ENCODE measurements around the gene PPP4C. TPM values are rescaled to one million over a fixed set of nuclear protein-coding genes. Genes with fewer than 3 reads are reported as not detected.

PPP4C gene
- total RNA-seq, 1 experiment from 2014 or later: 134 TPM

GRCh38 chr16:30030841-30031413 is 44.9 kb upstream of the PPP4C start, which contains the start of gene TLCD3B:
Gene TLCD3B, minus strand, starts transcription at chr16:30031271. Its CDS starts 744 bp downstream, at chr16:30030527.
- H3K4me3 Mint-ChIP-seq (ENCODE audit: unreplicated experiment): no peak within 1 kb of the TSS
- H3K27me3 Mint-ChIP-seq (ENCODE audit: insufficient read depth, unreplicated experiment): peaks cover 12% of the 10 kb centered on the region
- no peak for TF ChIP-seq CTCF (IDR thresholded peaks at IDR 0.05; ENCODE audit: insufficient read depth in 1 of 2, low read depth in 1 of 2, low read length in 1 of 2, severe bottlenecking in 1 of 2, unreplicated experiment in 1 of 2)
- Histone ChIP-seq H3K4me3 (ENCODE audit: low read depth, low read length) (peak within 1 kb of the TSS; percentile 9; the same call in 1 of the 2 replicates), H3K4me1 (no peaks in the 10 kb centered on the region), H3K9me3 (no peaks in the 10 kb centered on the region), H3K36me3 (ENCODE audit: control insufficient read depth, insufficient read depth, low read length) (no peaks in the 10 kb centered on the region), H3K27me3 (replicated peaks; ENCODE audit: control insufficient read depth, insufficient read depth, low read length) (no peaks in the 10 kb centered on the region; the same call in 1 of the 2 replicates)
- no peaks in the 10 kb centered on the region for H3K9me3 Mint-ChIP-seq (ENCODE audit: unreplicated experiment)
- H3K36me3 Mint-ChIP-seq (ENCODE audit: insufficient read depth, unreplicated experiment): no peaks in the 10 kb centered on the region
- H3K27ac Mint-ChIP-seq (ENCODE audit: unreplicated experiment): no peak within 1 kb of the TSS
- ChIA-PET CTCF (interaction anchor here (0.7 to 1.9 kb wide), 2 partner anchors 58 to 1847 kb away, joined by 7 to 11 read pairs; partner anchors contain the start of gene TAOK2), POLR2A (interaction anchor here (0.6 to 0.7 kb wide), 2 partner anchors 72 to 223 kb away, joined by 3 to 14 read pairs; no protein-coding TSS in a partner anchor)
- peaks cover 7% of the 10 kb centered on the region for H3K4me1 Mint-ChIP-seq (ENCODE audit: low read depth, unreplicated experiment)
- no peak for DNase-seq
- no TSS peak for BruUV-seq (replicated peaks)
- intact Hi-C loops (cut with micrococcal nuclease; ENCODE audit: unreplicated experiment): no loop called here

GRCh38 chr16:30031477-30031918 is 44.3 kb upstream of the PPP4C start:
- no peak overlapping the region for H3K27ac Mint-ChIP-seq (ENCODE audit: unreplicated experiment)
- H3K36me3 Mint-ChIP-seq (ENCODE audit: insufficient read depth, unreplicated experiment): no peaks in the 10 kb centered on the region
- no TSS peak for BruUV-seq (replicated peaks)
- Histone ChIP-seq H3K4me3 (ENCODE audit: low read depth, low read length) (no peak overlapping the region), H3K36me3 (ENCODE audit: control insufficient read depth, insufficient read depth, low read length) (no peaks in the 10 kb centered on the region), H3K27me3 (replicated peaks; ENCODE audit: control insufficient read depth, insufficient read depth, low read length) (no peaks in the 10 kb centered on the region; the same call in 1 of the 2 replicates), H3K4me1 (no peaks in the 10 kb centered on the region), H3K9me3 (no peaks in the 10 kb centered on the region)
- H3K4me1 Mint-ChIP-seq (ENCODE audit: low read depth, unreplicated experiment): peaks cover 7% of the 10 kb centered on the region
- no peak overlapping the region for H3K4me3 Mint-ChIP-seq (ENCODE audit: unreplicated experiment)
- H3K9me3 Mint-ChIP-seq (ENCODE audit: unreplicated experiment): no peaks in the 10 kb centered on the region
- ChIA-PET CTCF (interaction anchor here (0.5 to 1.9 kb wide), 8 partner anchors 10 to 339 kb away, joined by 3 to 7 read pairs (median 4); partner anchors contain the start of genes KCTD13, TAOK2 and TBC1D10B), POLR2A (interaction anchor here (0.6 kb wide), 1 partner anchor 224 kb away, joined by 3 read pairs; no protein-coding TSS in a partner anchor)
- intact Hi-C loops (cut with micrococcal nuclease; ENCODE audit: unreplicated experiment): no loop called here
- no peak for DNase-seq
- H3K27me3 Mint-ChIP-seq (ENCODE audit: insufficient read depth, unreplicated experiment): peaks cover 13% of the 10 kb centered on the region
- no peak for TF ChIP-seq CTCF (IDR thresholded peaks at IDR 0.05; ENCODE audit: insufficient read depth in 1 of 2, low read depth in 1 of 2, low read length in 1 of 2, severe bottlenecking in 1 of 2, unreplicated experiment in 1 of 2)

DNA sequence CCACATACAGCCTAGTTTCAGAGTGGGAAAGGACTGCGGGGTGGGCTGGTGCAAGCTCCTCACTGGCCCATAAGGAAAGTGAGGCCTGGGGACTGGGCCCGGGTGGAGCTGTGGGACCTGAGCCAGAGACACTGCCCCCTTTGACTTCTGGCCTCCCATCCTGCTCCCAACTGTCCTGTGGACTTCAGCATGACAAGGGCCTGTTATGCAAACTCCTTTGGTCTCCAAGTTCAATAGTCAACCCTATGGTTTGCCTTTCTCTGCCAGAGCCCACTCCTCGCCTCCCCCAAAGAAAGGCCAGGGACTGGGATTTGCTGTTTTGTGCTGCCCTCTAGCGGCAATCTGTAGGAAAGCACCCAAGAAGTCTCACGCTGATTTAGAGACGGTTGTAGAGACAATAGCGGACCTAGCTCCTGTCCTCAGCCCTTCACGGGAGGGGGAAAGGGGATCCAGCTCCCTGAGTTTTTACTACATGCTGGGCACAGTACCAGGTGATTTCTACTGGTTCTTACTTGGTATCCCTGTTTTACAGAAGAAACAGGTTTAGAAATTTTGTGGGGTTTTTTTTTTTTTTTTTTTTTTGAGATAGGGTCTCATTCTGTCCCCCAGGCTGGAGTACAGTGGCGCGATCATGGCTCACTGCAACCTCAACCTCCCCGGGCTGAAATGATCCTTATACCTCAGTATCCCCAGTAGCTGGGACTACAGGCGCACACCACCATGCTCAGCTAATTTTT is 43.5 kb upstream of the PPP4C start:
- Histone ChIP-seq H3K36me3 (ENCODE audit: control insufficient read depth, insufficient read depth, low read length) (no peaks in the 10 kb centered on the region), H3K4me1 (no peaks in the 10 kb centered on the region), H3K9me3 (no peaks in the 10 kb centered on the region), H3K27me3 (replicated peaks; ENCODE audit: control insufficient read depth, insufficient read depth, low read length) (no peaks in the 10 kb centered on the region; the same call in 1 of the 2 replicates), H3K4me3 (ENCODE audit: low read depth, low read length) (no peak overlapping the region)
- intact Hi-C loops (cut with micrococcal nuclease; ENCODE audit: unreplicated experiment): no loop called here
- DNase-seq: peak; percentile 68 to 72
- peak; percentile 70 to 85 for TF ChIP-seq CTCF (IDR thresholded peaks at IDR 0.05; ENCODE audit: insufficient read depth in 1 of 2, low read depth in 1 of 2, low read length in 1 of 2, severe bottlenecking in 1 of 2, unreplicated experiment in 1 of 2)
- Mint-ChIP-seq H3K4me3 (ENCODE audit: unreplicated experiment) (no peak overlapping the region), H3K4me1 (ENCODE audit: low read depth, unreplicated experiment) (peaks cover 7% of the 10 kb centered on the region), H3K27me3 (ENCODE audit: insufficient read depth, unreplicated experiment) (peaks cover 12% of the 10 kb centered on the region), H3K9me3 (ENCODE audit: unreplicated experiment) (no peaks in the 10 kb centered on the region), H3K27ac (ENCODE audit: unreplicated experiment) (no peak overlapping the region), H3K36me3 (ENCODE audit: insufficient read depth, unreplicated experiment) (no peaks in the 10 kb centered on the region)
- POLR2A ChIA-PET: interaction anchor here (0.7 kb wide), 1 partner anchor 88 kb away, joined by 16 read pairs; no protein-coding TSS in a partner anchor
- no TSS peak for BruUV-seq (replicated peaks)
- CTCF ChIA-PET: interaction anchor here (0.5 to 1.9 kb wide), 15 partner anchors 9 to 339 kb away, joined by 3 to 9 read pairs (median 3); partner anchors contain the start of genes KCTD13, KIF22, PAGR1 and TAOK2

Data from Caco-2 (cell line).